ENCODE results near the gene LEPROT.
"Not testable (repeated sequence)": the region's sequence is repeated elsewhere in the genome, so short reads cannot be mapped to it uniquely, and the experiment has no call there.

LEPROT gene, protein sequence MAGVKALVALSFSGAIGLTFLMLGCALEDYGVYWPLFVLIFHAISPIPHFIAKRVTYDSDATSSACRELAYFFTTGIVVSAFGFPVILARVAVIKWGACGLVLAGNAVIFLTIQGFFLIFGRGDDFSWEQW

DNA sequence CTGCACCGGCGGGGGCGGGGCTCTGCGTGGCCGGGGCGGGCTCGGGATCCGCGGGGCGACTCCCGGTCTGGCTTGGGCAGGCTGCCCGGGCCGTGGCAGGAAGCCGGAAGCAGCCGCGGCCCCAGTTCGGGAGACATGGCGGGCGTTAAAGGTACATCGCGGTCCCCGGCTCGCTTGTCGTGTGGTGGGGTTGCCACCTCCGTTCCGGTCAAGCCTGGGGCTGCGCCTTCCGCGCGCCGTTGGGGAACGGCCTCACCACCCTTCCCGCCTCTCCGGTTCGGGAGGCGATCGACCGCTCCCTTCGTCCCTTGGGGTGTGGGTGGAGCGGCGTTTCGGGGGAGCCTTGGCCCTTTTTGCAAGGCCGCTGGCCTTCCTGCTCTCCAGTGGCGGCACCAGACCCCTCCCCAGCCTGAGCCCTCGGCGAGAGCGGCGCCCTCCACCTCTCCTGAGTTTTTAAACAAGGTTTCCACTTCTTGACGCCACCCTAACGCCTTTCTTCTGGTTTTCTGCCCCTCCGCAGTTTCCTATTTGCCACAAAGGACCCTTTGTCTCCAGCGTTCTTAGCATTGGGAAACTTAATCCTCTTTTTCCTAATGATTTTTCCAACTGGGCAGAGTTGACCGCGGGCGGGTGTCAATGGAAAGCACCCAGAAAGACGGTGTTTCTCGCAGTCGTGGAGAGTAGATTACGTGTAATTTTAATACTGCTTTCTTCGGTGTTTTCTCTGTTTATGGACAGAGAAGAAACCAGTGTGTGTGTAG is at the start of gene LEPROT, which contains the start of gene LEPR:
Gene LEPROT (plus strand): TSS at position 79 of the 761 bp plus-strand sequence. CDS start 57 bp downstream, at position 136.
Gene LEPR (plus strand): TSS at position 79 of the 761 bp plus-strand sequence. CDS start 144,898 bp downstream, outside the sequence.
- DNase-seq (ENCODE audit: low read depth): no peak

DNA sequence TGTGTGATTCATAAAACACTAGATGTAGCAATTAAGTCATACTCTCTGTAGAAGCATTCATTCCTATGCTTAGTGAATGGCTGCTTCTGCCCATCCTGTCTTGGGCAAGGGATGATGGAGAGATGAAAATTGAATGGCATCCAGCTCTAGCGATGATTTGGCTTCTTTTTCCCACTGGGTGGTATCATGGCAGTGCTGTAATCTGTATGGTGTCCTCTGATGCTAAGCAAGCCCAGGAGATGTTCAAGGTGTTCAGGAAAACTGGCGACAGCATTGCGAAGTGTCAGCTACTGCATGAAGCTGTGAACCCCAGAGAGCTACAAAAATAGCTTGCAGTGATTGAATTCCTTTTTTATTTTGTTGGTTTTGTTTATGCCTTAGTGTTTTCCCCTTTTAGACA is 48.9 kb upstream of the LEPROT start:
- DNase-seq (ENCODE audit: low read depth): no peak

DNA sequence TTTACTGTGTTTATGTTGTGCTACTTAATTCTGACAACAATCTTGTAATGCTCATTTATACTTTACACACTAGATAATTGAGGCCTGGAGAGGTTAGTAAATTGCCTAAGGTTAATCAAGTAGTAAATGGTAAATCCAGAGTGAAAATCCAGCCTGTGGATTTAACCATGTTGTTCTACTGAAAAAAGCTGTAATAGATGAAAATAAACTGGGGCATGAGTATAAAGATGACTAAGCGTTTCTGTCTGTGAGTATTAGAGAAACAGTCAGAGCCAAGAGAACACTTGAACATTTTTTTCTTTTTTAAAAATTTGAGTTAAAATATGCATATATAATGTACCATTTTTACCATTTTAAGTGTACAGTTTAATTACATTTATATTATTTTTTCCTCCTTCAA is 47.9 kb upstream of the LEPROT start:
- DNase-seq (ENCODE audit: low read depth): no peak

DNA sequence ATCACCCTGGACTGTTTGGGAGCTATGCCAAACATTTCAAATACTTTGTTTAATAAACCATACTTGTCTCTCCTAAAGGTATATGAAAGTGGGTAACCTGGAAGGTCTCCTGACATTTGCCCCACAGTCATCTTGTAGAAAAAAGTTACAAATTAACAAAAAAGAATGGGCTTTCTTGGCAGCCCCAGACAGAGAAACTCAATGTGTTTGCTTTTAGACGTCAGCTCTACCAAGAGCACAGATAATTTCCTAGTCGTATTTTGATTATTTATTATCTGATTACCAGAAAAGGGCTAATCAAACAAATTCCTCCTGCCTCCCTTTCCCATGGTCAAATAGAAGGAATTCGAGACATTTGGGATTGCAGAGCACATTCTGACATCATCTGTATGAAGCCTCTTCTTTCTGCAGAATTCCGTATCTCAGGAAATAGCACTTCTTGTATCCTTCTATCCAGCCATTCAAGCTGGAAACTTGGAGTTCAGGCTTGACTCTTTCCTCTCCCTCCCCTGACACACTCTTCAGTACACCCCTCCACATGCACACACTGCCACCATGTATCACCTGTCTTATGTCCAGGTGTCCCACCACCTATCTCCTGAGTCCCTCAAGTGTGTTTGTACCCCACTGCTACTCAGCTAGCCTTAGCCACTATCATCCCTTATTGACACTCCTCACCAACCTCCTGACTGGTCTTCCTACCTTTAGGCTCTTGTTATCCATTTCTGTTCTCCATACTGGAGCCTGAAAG is 42.8 kb upstream of the LEPROT start:
- DNase-seq (ENCODE audit: low read depth): no peak

DNA sequence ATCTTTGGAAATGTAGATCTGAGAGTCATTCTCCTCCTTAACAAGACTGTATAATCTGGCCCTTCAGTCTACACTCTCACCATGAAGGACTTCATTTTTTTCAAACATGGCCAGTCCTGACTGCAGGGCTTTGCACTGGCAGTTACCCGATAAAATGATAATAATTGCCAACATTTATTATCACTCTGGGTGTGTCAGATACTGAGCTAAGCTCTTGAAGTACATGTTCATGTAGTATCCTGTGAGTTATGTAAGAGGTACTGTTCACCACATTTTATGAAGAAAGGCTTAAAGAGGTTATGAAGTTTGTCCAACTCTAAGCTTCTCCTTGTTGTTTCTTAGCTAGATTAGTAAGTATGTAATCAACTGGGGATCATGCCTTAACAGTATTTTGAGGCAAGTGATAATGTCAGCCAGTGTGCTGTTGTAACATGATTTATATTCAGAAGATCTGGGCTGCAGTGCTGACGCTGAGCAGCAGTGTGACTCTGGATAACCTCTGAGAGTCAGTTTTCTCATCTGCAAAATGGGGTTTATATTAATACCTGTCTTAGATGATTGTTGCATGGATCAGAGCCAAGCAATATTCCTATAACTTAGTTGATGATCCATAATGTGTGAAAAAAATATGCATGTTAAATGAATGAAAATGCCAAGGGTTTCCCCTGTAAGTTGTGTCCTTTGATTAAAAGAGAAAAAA is 42.1 kb upstream of the LEPROT start:
- no peak for DNase-seq (ENCODE audit: low read depth)

DNA sequence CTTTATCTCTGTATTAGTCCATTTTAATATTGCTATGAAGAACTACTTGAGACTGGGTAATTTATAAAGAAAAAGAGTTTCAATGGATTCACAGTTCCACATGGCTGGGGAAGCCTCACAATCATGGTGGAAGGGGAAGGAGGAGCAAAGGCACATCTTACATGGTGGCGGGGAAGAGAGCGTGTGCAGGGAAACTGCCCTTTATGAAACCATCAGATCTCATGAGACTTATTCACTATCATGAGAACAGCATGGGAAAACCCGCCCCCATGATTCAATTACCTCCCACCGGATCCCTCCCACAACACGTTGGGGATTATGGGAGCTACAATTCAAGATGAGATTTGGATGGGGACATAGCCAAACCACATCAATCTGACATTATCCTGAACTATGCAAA is 36.0 kb upstream of the LEPROT start:
- not testable (repeated sequence) for DNase-seq (ENCODE audit: low read depth)

DNA sequence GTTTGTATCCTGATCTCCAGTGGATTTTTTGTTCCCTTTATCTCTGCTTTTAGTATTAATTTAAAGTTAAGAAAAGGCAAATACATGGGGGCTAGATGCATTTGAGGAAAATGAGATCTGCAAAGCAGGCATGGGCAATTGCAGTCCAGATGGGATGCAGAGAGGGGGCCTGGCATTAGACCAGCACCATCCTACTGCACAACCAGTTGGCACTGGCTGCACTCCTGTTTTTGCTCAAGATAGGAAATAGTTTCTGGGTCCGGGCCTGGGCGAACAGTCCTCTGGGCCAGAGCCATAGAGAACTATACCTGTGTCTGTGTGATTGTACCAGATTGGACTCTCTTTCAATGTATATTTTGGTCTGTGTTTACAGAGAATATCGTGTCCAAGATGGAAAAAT is 34.0 kb upstream of the LEPROT start:
- no peak for DNase-seq (ENCODE audit: low read depth)

DNA sequence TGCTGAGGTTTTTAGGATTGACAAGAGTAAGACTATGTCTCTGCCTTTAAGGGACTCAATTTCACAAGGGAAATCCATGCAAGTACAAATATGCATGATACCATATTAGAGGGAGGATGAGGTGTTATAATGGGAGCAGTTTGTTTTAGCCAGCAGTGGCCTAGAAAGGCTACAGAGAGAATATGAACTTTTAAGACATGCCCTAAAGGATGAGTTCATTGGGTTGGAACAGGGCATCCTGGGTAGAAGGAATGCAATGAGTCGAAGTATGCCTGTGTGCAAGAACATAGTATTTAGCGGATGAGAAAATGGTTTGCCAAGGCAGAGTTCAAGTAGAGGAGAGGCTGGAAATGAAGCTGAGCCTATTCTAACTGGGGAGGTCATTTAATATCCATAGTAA is 32.6 kb upstream of the LEPROT start:
- DNase-seq (ENCODE audit: low read depth): no peak

DNA sequence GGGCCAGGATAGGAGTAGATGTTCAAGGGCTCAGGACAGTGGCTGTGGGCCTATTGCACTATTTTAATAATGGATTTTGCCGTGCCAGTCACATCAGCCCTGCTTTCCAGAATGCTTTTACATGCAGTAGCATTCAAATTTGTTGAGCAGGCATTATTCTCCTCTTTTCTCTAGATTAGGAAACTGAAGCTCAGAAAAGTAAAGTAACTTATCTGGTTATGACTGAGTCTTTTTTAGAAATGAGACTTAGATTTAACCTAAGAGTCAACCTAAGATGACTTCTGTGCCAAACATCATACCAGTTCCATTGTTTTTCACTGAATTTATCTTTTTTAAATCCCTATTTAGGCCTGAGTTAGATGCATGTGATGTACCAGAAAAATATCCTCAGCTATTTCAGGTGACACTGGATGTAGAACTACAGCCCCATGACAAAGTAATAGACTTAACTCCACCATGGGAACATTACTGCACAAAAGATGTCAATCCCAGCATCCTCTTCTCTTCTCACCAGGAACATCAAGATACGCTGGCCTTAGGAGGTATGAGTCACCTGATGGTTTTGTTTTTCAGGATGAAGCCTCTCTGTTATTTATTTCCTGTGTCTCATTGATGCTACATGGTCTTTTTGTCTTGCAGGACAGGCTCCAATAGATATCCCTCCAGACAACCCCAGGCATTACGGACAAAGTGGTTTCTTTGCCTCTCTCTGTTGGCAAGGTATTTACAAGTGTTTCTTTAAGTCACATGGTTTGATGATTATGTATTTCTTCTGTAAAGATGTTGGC is 31.4 kb upstream of the LEPROT start:
- no peak for DNase-seq (ENCODE audit: low read depth)

DNA sequence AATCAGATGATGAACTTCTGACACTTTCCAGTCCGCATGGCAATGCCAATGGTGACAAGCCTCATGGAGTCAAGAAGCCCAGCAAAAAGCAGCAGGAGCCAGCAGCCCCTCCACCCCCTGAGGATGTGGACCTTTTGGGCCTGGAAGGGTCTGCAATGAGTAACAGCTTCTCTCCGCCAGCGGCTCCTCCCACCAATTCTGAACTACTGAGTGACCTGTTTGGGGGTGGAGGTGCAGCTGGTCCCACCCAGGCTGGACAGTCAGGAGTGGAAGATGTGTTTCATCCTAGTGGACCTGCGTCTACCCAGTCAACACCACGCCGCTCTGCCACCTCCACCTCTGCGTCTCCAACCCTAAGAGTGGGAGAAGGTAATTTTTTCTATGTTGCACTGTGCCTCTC is 28.0 kb upstream of the LEPROT start:
- no peak for DNase-seq (ENCODE audit: low read depth)

DNA sequence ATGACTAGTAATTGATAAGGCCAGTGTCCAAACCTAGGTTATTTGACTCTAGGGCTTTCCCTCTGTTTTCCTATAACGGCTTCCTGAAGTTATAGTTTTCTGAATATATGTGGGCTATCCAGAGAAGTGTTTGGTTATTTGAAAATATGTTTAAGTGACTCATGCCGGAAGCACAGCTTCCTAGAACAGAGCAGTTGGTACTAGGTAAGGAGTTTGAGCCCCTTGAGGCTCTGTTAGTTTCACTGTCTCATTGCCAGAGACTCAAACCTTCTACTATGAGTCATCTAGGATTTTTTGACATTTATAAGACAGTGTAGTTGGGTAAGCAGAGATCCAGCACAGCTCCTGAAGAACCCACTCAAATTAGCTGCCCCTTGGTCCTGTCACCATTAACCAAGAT is 27.1 kb upstream of the LEPROT start:
- DNase-seq (ENCODE audit: low read depth): peak; percentile 3

DNA sequence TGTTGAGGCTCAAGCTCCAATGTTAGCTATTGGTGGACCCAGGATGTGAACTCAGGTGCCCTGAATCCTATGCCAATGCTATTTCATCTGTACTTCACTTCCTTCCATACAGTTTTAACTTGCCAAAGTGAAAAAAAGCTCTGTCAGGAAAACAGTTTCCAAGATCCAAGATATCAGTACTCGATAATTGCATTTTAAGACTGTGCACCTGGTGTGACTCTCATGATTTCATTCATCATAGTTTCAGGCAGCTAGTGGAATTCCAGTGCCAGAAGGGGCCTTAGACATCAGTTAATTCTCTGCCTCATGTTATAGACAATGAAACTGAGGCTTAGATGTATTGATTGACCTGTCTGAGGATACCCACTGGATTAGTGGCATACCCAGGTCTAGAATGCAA is 26.5 kb upstream of the LEPROT start:
- DNase-seq (ENCODE audit: low read depth): no peak

DNA sequence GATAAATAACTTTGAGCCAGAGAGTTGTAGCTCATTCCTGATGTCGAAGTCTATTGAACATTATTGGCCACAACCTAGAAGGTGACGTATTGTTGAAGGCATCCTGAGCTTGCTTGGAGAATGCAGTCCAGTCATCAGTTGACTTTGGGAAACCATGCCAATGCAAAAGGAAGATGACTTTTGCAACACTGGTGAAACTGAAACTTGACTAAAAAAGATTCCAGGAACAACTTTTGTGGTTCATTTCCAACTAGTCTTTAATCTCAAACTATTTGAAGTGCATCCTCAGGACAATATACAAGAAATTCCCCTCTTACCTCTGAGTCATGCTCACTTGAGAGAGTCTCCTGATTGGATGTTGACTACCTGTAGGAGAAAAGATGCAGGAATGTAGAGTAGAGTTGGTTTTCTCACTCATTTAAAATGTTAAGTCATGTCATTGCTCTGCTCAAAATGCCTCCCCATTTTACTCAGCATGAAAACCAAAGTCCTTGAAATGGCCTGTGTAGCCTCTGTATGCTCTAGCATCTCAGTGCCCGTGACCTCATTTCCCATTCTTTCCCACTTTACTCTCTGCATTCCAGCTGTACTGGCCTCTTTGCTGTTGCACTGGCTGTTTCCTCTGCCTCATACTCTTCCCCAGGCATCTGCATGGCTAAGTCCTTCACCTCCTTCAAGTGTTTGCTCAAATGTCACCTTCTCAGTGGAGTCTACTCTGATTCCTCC is 24.4 kb upstream of the LEPROT start:
- no peak for DNase-seq (ENCODE audit: low read depth)

DNA sequence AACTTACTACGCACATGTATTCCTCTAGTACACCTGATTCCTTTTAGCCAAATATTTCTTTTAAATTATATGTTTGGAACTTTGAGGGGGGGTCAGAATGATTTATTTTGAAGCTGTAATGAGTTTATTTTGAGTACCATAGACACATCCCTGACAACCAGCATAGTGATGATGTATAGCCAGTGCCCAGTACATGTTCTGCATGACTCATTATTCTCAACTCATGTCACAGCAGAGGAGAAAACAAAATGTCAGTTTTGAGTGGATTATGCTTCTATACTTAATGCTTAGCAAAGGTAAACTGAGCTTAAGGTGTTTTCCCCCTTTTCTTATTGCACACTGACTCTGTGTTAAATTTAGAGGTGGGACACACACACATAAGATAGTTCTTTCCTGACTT is 22.4 kb upstream of the LEPROT start:
- DNase-seq (ENCODE audit: low read depth): no peak

DNA sequence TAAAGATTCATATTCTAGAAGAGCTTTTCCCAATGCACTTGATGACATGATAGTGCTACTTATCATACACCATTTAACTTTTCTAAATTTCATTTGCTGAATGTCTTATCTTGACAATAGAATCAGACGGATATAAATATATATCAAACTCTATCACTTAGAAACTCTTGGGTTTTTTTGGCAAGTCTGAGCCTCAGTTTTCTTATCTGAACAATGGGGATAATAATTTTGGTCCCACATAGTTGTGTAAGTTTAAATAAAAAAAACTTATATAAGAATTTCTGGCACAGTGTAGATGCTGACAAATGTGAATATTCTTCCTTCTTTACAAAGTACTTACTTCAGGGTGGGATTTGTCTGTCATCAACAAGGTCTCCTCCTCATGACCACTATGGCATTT is 21.5 kb upstream of the LEPROT start:
- DNase-seq (ENCODE audit: low read depth): no peak

DNA sequence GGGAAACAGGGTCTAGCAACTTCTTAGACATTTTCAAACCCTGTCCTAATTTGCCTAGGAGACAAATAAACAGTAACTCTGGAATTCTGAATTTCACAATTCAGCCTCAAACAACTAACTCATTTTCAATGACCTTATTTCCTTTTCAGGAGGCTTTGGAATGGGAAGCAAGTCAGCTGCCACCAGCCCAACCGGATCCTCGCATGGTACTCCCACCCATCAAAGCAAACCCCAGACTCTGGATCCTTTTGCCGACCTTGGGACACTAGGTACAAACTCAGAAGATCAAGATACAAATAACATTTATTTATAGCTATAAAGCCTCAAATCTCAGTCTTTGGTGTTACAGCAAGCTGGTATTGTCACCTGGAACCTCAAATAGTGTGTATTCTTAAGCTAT is 18.9 kb upstream of the LEPROT start:
- no peak for DNase-seq (ENCODE audit: low read depth)

DNA sequence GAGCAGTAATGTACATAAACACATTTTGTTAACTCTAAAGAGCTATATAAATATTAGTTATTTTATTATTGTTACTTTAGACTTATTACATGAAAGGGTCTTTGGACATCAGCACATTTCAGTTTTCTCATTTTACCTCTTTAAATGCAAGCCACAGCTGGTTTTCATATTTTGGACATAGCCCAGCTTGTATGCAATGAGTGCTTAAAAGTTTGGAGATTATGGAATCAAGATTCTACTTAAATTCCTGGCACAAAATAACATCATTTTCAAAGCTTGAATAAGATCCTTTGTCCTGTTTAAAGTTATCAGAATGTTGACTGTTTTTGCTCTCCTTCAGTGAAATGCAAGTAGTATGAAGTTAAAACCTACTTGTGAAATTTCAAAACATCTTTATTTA is 15.5 kb upstream of the LEPROT start:
- no peak for DNase-seq (ENCODE audit: low read depth)

DNA sequence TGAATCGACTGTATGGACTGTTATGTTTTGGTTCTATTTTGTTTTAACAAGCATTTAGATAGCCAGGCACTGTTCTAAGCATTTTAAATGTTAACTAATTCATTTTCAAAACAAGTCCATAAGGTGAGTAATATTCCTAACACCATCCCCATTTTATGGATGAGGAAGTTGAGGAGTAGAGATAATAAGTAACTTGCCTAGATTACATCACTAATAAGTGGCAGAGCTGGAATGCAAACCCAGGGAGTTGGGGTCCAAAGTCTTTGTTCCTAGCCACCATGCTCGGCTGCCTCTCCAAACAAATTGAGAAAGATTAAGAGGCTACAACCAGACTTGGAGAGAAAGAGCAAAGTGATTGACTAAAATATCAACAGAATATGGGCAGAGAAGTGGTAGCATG is 12.6 kb upstream of the LEPROT start:
- DNase-seq (ENCODE audit: low read depth): no peak

DNA sequence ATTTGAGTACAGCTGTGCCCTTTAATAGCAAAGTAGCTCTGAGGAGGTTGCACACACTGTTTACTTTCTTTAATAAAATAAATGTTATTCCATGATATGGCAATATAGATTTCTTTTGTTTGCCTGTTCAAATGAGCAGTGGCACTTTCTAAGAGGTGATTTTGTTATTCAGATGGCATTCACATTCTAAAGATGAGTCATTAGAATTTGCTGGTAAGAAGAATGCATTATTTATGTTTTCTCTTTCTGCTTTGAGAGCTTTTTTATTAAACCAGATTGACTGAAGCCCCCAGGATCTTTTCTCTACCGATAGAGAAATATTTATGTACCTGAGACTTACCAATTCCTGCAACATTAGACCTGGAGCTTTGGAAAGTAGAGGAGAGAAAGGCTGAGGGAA is 11.2 kb upstream of the LEPROT start:
- no peak for DNase-seq (ENCODE audit: low read depth)

DNA sequence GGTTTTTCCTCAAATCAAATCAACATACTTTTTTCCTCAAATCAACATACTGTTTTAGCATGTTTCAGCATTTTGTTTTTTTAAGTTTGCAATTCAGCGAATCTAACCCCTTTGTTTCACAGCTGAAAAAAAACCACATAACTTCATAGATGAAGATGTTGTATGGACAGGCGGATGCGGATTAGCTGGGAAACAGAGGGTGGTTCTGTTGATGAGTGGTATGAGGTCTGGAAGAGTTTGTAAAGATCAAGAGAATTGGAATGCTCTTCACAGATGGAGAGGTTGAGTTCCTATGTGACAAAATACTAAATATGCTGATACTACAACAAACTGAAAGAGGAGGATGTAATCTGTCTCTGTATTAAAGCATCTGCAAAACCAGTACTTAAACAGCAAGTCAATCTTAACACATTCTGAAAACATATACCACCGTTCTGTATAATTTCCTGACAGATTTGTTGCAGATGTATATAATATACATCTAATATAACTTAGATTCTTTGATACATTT is 10.6 kb upstream of the LEPROT start:
- DNase-seq (ENCODE audit: low read depth): no peak
